Raji (cell line): ENCODE measurements around the gene VWA8.

Source experiments
- POLR2A ChIP-seq: IDR thresholded peaks from 2 replicates; pipeline ENCODE4 v1.6.1; 2011; ENCODE audit warnings: low read depth, low read length, control low read depth; ENCODE audit not compliant: insufficient read depth

VWA8 gene

GRCh38 chr13:41941174-41941573, 19.7 kb downstream of the VWA8 start:
- no peak for TF ChIP-seq POLR2A

GRCh38 chr13:41939398-41939797, 21.5 kb downstream of the VWA8 start:
- TF ChIP-seq POLR2A, result no peak

- no peak for TF ChIP-seq POLR2A
Observed at GRCh38 chr13:41938918-41939317, 22.0 kb downstream of the VWA8 start.

GRCh38 chr13:41937388-41937787, 23.5 kb downstream of the VWA8 start:
- no peak for TF ChIP-seq POLR2A

- TF ChIP-seq POLR2A, result no peak
Observed at GRCh38 chr13:41935501-41935900, 25.4 kb downstream of the VWA8 start.

GRCh38 chr13:41934994-41935393, 25.9 kb downstream of the VWA8 start:
- no peak for TF ChIP-seq POLR2A

- TF ChIP-seq POLR2A, result no peak
Observed at GRCh38 chr13:41934120-41934519, 26.8 kb downstream of the VWA8 start.

- no peak for TF ChIP-seq POLR2A
Observed at GRCh38 chr13:41931337-41931736, 29.6 kb downstream of the VWA8 start.

- TF ChIP-seq POLR2A, result no peak
Observed at GRCh38 chr13:41930154-41930553, 30.8 kb downstream of the VWA8 start.

GRCh38 chr13:41928323-41928722, 32.6 kb downstream of the VWA8 start:
- no peak for TF ChIP-seq POLR2A

- no peak for TF ChIP-seq POLR2A
Observed at GRCh38 chr13:41925014-41925413, 35.9 kb downstream of the VWA8 start.

- TF ChIP-seq POLR2A, result no peak
Observed at GRCh38 chr13:41919741-41920487, 41.0 kb downstream of the VWA8 start.

- no peak for TF ChIP-seq POLR2A
Observed at GRCh38 chr13:41919031-41919740, 41.7 kb downstream of the VWA8 start.

GRCh38 chr13:41917641-41918040, 43.3 kb downstream of the VWA8 start:
- TF ChIP-seq POLR2A, result no peak

GRCh38 chr13:41916173-41916954, 44.5 kb downstream of the VWA8 start:
- TF ChIP-seq POLR2A, result no peak

GRCh38 chr13:41915081-41915480, 45.8 kb downstream of the VWA8 start:
- TF ChIP-seq POLR2A, result no peak
